OCI-LY1 (cell line): Measurements from ENCODE around the gene DYNLT1.

Experiments used
- H2AFZ ChIP-seq: fragments of 200-600 bp; sonication (generic), shearing (Covaris generic); 2 replicates; pipeline ENCODE4 v1.6.0; 2014; ENCODE audit warnings: antibody characterized with exemption, mild to moderate bottlenecking, low read length
- H3F3A ChIP-seq: fragments of 200-600 bp; sonication (generic), shearing (Covaris generic); 2 replicates; pipeline ENCODE4 v1.6.0; 2014; ENCODE audit warnings: mild to moderate bottlenecking, antibody characterized with exemption, low read length, moderate library complexity; ENCODE audit not compliant: insufficient read depth
- H3K27ac ChIP-seq: fragments of 200-600 bp; sonication (generic); 2 replicates; pipeline ENCODE4 v1.5.1; 2014; ENCODE audit warnings: low read length, mixed run types, mild to moderate bottlenecking, low read depth; ENCODE audit not compliant: poor library complexity, severe bottlenecking
- H3K27me3 ChIP-seq: fragments of 200-600 bp; sonication (generic); 2 replicates; pipeline ENCODE4 v1.6.0; 2014; ENCODE audit warnings: antibody characterized with exemption, mild to moderate bottlenecking, low read length, moderate library complexity; ENCODE audit not compliant: insufficient read depth
- H3K36me3 ChIP-seq: fragments of 200-600 bp; sonication (generic); 2 replicates; pipeline ENCODE4 v1.6.1; 2014; ENCODE audit warnings: mild to moderate bottlenecking, antibody characterized with exemption, low read length, moderate library complexity, mixed read lengths; ENCODE audit not compliant: insufficient read depth
- H3K4me1 ChIP-seq: fragments of 200-600 bp; sonication (generic); 2 replicates; pipeline ENCODE4 v1.5.1; 2014; ENCODE audit warnings: mild to moderate bottlenecking, low read length, moderate library complexity; ENCODE audit not compliant: insufficient read depth, severe bottlenecking
- H3K4me2 ChIP-seq: fragments of 200-600 bp; sonication (generic), shearing (Covaris generic); 2 replicates; pipeline ENCODE4 v1.6.1; 2014; ENCODE audit warnings: low read length
- H3K4me3 ChIP-seq: fragments of 200-600 bp; sonication (generic); 2 replicates; pipeline ENCODE4 v1.5.1; 2014; ENCODE audit warnings: low read length, low read depth, mild to moderate bottlenecking, mixed read lengths; ENCODE audit not compliant: poor library complexity, severe bottlenecking
- H3K79me2 ChIP-seq: fragments of 200-600 bp; shearing (Covaris generic); 2 replicates; pipeline ENCODE4 v1.6.1; 2016; ENCODE audit warnings: mixed run types, low read length, mixed read lengths; ENCODE audit not compliant: insufficient read depth
- H3K9ac ChIP-seq: fragments of 200-600 bp; sonication (generic), shearing (Covaris generic); 2 replicates; pipeline ENCODE4 v1.6.1; 2014; ENCODE audit warnings: mild to moderate bottlenecking, low read length, mixed read lengths
- H3K9me2 ChIP-seq: fragments of 200-600 bp; sonication (generic), shearing (Covaris generic); 2 replicates; pipeline ENCODE4 v1.6.1; 2014; ENCODE audit warnings: low read depth, mild to moderate bottlenecking, low read length, mixed read lengths
- H3K9me3 ChIP-seq: fragments of 200-600 bp; shearing (Covaris generic); 2 replicates; pipeline ENCODE4 v1.6.1; 2014; ENCODE audit warnings: low read length, mixed read lengths
- H4K20me1 ChIP-seq: fragments of 200-600 bp; sonication (generic), shearing (Covaris generic); 2 replicates; pipeline ENCODE4 v1.6.0; 2016; ENCODE audit warnings: mild to moderate bottlenecking, low read length; ENCODE audit not compliant: insufficient read depth
- EZH2 ChIP-seq: fragments of 200-600 bp; sonication (generic), shearing (Covaris generic); IDR thresholded peaks from 2 replicates; pipeline ENCODE4 v1.8.0; 2017; ENCODE audit warnings: borderline replicate concordance, mixed run types, mild to moderate bottlenecking, antibody characterized with exemption, low read length, moderate library complexity, mixed read lengths
- TF ChIP-seq, protein P1 (sequence below): fragments of 200-600 bp; sonication (generic), shearing (Covaris generic); IDR thresholded peaks from 2 replicates; pipeline ENCODE4 v1.5.1; 2017; ENCODE audit warnings: mild to moderate bottlenecking, antibody characterized with exemption, low read length, moderate library complexity, mixed read lengths

The DYNLT1 gene

GRCh38 chr6:158593670-158594069, 50.9 kb downstream of the DYNLT1 start:
- no peaks in the 10 kb centered on the region for H3F3A ChIP-seq
- H3K9me3 ChIP-seq, result no peaks in the 10 kb centered on the region
- no peak overlapping the region for H3K27ac ChIP-seq
- peaks cover 10% of the 10 kb centered on the region for H3K4me1 ChIP-seq
- H3K9ac ChIP-seq, result no peak overlapping the region
- H3K4me3 ChIP-seq, result no peak overlapping the region
- no peak overlapping the region for H2AFZ ChIP-seq
- H3K36me3 ChIP-seq, result peaks cover 37% of the 10 kb centered on the region
- H3K9me2 ChIP-seq, result no peaks in the 10 kb centered on the region
- H3K27me3 ChIP-seq, result no peaks in the 10 kb centered on the region
- no peak for TF ChIP-seq EZH2
- TF ChIP-seq, protein P1, sequence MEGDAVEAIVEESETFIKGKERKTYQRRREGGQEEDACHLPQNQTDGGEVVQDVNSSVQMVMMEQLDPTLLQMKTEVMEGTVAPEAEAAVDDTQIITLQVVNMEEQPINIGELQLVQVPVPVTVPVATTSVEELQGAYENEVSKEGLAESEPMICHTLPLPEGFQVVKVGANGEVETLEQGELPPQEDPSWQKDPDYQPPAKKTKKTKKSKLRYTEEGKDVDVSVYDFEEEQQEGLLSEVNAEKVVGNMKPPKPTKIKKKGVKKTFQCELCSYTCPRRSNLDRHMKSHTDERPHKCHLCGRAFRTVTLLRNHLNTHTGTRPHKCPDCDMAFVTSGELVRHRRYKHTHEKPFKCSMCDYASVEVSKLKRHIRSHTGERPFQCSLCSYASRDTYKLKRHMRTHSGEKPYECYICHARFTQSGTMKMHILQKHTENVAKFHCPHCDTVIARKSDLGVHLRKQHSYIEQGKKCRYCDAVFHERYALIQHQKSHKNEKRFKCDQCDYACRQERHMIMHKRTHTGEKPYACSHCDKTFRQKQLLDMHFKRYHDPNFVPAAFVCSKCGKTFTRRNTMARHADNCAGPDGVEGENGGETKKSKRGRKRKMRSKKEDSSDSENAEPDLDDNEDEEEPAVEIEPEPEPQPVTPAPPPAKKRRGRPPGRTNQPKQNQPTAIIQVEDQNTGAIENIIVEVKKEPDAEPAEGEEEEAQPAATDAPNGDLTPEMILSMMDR, result no peak
- H3K4me2 ChIP-seq, result no peak overlapping the region
- H4K20me1 ChIP-seq, result no peaks in the 10 kb centered on the region
- no peaks in the 10 kb centered on the region for H3K79me2 ChIP-seq

DNA sequence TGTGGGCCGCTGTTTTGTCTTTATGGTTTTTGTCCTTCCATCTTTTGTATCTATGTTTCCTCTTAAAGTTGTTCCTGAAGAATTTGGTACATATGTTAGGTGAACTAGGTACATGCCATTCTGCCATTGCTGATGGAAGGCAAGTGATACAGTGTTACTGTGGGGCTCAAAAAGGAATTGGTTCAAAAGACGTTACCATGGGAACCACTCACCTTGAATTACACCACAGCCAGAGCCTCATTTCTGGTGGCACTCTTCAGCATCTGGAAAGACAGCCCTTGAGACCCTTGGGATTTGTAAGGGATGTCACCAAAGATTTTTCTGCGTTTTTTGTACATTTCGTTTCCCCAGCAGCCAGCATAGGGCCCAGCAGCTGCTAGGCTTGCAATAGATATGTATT, 52.7 kb downstream of the DYNLT1 start:
- Histone ChIP-seq H3K4me2 (no peak overlapping the region), H4K20me1 (no peaks in the 10 kb centered on the region), H3K4me3 (no peak overlapping the region), H3K27ac (no peak overlapping the region), H2AFZ (no peak overlapping the region), H3F3A (no peaks in the 10 kb centered on the region), H3K4me1 (peaks cover 7% of the 10 kb centered on the region), H3K79me2 (no peaks in the 10 kb centered on the region), H3K9ac (no peak overlapping the region), H3K36me3 (peaks cover 52% of the 10 kb centered on the region), H3K9me2 (no peaks in the 10 kb centered on the region), H3K27me3 (no peaks in the 10 kb centered on the region), H3K9me3 (no peaks in the 10 kb centered on the region)
- TF ChIP-seq EZH2, result no peak
- TF ChIP-seq, protein P1, result no peak

- TF ChIP-seq, protein P1, result no peak
- TF ChIP-seq EZH2, result no peak
- H2AFZ ChIP-seq, result no peak overlapping the region
- no peaks in the 10 kb centered on the region for H3K27me3 ChIP-seq
- peaks cover 1% of the 10 kb centered on the region for H3K4me1 ChIP-seq
- H3F3A ChIP-seq, result no peaks in the 10 kb centered on the region
- no peak overlapping the region for H3K27ac ChIP-seq
- H3K79me2 ChIP-seq, result no peaks in the 10 kb centered on the region
- H3K4me2 ChIP-seq, result no peak overlapping the region
- peaks cover 57% of the 10 kb centered on the region for H3K36me3 ChIP-seq
- H3K9me3 ChIP-seq, result no peaks in the 10 kb centered on the region
- no peak overlapping the region for H3K9ac ChIP-seq
- no peak overlapping the region for H3K4me3 ChIP-seq
- H3K9me2 ChIP-seq, result no peaks in the 10 kb centered on the region
- H4K20me1 ChIP-seq, result no peaks in the 10 kb centered on the region
Observed at GRCh38 chr6:158591134-158591809, 53.3 kb downstream of the DYNLT1 start.
